HepG2 (cell line): Measurements from ENCODE around the gene RAB6A.
A peak's percentile ranks its signal among the peaks of the same experiment; 100 is the strongest.

Source experiments
- EP300 ChIP-seq, 3 experiments: sonication (generic) in 1 of 3; formaldehyde crosslinking in 1 of 3; IDR thresholded peaks; 2 replicates each; pipeline versions ENCODE4 v1.5.1 to v1.6.1; 2011 to 2020; ENCODE audit warnings: low read depth in 2 of 3, low read length in 2 of 3, borderline replicate concordance in 1 of 3, improper control_type of control experiment in 1 of 3, mild to moderate bottlenecking in 1 of 3, missing genetic modification reagents in 1 of 3, moderate library complexity in 1 of 3
- HNF4A ChIP-seq: sonication (generic); formaldehyde crosslinking; IDR thresholded peaks from 2 replicates; pipeline ENCODE4 v1.4.0; 2020; ENCODE audit warnings: missing genetic modification reagents
- IRX3 ChIP-seq: sonication (generic); formaldehyde crosslinking; IDR thresholded peaks from 2 replicates; pipeline ENCODE4 v1.8.1; 2023; ENCODE audit warnings: mild to moderate bottlenecking, low read depth, missing genetic modification reagents, borderline replicate concordance
- KLF13 ChIP-seq: sonication (generic); formaldehyde crosslinking; IDR thresholded peaks from 2 replicates; pipeline ENCODE4 v1.4.0; 2020; ENCODE audit warnings: mild to moderate bottlenecking, missing genetic modification reagents
- SOX5 ChIP-seq: IDR thresholded peaks from 2 replicates; pipeline ENCODE4 v1.6.1; 2016; ENCODE audit warnings: borderline replicate concordance
- TAF1 ChIP-seq: sonication (generic); formaldehyde crosslinking; IDR thresholded peaks from 2 replicates; pipeline ENCODE4 v1.4.0; 2020; ENCODE audit warnings: missing genetic modification reagents

GRCh38 chr11:73747762-73748161 lies 13.1 kb downstream of the RAB6A start:
- TF ChIP-seq EP300 (IDR thresholded peaks at IDR 0.05; ENCODE audit: low read depth in 2 of 2, low read length in 2 of 2) (peak in 1 of 2 experiments; percentile 74; a peak in 2 of 4 replicates), EP300 (CRISPR knock-in tag; IDR thresholded peaks at IDR 0.05; ENCODE audit: borderline replicate concordance) (peak; percentile 22; the same call in 1 of the 2 replicates), SOX5 (no peak), HNF4A (CRISPR knock-in tag) (peak; percentile 10; the same call in 1 of the 2 replicates), IRX3 (no peak), KLF13 (CRISPR knock-in tag) (no peak), TAF1 (CRISPR knock-in tag) (no peak)
